Nucleus accumbens (tissue), 56 donors: Measurements from ENCODE around the gene SYNE4.
A peak's percentile ranks its signal among the peaks of the same experiment; 100 is the strongest.

Experiments used
- DNase-seq, 56 donors: peaks; one replicate each; lab custom pipeline; 2025; lab: John Stamatoyannopoulos, UW

SYNE4 gene

DNA sequence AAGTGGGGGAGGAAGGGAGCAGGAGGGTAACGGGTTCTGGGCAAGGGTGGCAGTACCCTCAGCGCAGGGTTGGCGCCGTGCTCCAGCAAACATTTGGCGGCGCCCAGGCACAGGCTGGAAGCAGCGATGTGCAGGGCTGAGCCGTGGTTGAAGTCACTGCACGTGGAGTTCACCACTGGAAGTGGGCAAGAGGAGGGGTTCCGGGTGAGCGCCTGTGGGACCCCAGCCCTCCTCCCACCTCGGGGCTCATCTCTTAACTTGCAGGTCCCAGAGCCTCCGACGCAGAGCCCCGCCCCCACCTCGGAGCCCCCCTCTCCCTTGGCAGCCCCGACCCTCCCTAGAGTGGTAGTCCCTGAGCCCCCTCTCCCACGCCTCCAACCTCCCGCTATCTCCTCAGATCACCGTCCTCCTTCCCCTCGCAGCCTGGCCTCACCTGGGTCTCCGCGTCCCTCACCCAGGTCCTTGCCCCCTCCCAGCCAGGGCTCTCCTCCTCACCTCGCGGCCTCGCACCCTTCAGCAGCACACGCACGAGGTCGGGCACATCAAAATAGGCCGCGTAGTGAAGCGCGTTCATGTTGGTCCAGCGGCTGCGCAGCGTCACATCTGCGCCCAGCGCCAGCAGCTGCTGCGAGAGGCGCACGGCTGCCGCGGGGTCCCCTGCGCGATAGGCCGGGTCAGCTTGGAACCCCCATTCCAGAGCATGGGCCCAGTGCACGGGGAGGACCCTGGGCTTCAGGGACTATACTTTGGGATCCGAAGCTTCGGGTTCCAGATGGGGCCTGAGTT lies 17.7 kb upstream of the SYNE4 start:
- no peak for DNase-seq

DNA sequence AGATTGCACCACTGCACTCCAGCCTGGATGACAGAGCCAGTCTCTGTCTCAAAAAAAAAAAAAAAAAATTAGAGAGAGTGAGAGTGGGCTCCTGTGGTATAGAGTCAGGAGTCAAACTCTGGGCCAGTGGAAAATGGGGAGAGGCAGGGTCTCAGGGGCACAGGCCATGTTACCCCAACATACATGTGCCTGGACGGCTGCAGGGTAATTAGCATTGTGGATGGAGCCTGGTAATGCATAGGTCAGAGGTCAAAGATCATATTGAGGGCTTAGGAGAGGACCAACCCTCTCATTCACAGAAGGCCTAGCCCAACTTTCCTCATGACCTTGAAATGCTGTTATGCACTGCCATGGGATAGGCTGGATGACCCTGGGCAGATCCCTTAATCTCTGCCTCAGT lies 16.9 kb upstream of the SYNE4 start:
- DNase-seq: no peak

DNA sequence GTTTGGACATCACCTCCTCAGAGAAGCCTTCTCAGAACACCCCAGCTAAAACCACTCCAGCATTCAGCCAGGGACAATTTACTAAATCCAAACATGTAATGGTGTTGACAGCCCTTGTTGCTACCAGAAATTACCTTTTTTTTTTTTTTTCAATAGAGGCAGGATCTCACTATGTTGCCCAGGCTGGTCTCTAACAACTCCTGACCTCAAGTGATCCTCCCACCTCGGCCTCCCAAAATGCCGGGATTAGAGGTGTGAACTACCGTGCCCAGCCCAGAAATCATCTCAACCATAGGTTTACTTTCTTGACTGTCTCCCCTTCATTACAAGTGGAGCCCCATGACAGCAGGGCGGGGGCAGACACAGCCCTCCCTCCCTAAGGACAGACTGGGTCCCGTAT lies 14.8 kb upstream of the SYNE4 start:
- no peak for DNase-seq

DNA sequence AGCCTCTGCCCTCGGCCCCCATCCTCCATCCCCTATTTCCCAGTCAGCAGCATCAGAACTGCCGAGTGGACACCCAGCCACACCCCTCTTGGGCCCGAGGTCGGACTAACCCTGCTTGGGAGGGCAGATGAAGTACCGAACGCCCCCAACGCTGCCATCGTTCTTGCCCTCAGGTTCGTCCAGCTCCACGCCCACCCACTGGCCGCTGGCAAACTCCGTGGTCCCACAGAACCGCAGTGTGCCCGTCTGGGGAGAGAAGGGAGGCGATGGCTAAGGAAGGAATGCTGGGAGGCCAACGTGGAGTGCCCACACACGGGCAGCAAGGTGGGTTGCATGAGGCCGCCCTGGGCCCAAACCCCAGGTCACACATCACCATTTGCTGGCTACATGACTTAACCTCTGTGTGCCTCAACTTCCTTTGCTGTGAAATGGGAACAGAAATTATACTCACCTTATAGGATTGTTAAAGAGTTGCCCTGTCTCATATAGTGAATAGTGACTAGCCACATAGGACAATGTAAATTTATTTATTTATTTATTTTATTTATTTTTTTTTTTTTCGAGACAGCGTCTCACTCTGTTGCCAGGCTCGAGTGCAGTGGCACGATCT lies 10.6 kb upstream of the SYNE4 start:
- no peak for DNase-seq

DNA sequence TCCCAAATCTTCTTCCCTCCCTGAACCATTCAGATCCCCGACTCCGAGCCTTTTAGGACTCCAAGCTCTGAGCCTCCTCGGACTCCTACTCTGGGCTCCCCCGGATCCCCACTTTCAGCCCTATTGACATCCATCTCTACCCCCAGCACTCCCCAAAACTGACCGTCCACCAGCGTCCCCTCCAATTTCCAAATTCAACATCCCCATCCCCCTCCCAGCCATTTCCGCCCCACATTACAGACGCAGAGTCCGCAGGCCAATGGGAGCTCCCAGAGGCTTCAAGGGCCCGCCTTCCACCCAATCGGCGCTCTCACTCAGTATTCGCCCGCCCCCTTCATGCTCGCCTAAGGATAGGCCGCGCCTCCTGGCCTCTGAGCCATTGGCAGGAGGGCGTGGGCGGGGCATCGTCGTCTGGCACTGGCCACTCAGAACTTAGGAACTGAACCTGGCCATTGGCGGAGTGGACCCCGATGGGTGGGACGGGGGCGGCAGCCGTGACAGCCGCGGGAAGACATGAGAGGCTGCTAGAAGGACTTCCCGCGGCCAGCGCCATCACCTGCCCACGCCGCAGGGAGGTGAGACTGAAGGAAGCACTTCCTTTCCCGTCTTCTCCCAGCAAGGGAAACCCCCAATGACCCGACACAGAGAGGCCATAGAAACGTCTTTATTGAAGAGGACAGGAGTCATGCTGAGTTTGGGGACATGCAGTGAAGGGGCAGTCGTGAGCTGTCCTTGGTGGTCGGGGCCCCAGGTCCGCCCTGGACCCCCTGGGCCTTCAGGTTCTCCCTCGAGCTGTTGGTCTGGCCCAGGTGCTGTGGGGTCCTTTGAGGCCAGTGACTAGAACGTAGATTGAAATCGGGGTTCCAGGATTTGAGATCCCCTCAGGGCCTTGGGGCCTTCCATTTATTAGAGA lies 5.7 kb upstream of the SYNE4 start, which contains the start of gene ALKBH6:
Gene ALKBH6 (minus strand): TSS at position 202 of the 913 bp plus-strand sequence. CDS start 816 bp downstream, outside the sequence.
- DNase-seq: peak; percentile 62 to 100 (median 98)

DNA sequence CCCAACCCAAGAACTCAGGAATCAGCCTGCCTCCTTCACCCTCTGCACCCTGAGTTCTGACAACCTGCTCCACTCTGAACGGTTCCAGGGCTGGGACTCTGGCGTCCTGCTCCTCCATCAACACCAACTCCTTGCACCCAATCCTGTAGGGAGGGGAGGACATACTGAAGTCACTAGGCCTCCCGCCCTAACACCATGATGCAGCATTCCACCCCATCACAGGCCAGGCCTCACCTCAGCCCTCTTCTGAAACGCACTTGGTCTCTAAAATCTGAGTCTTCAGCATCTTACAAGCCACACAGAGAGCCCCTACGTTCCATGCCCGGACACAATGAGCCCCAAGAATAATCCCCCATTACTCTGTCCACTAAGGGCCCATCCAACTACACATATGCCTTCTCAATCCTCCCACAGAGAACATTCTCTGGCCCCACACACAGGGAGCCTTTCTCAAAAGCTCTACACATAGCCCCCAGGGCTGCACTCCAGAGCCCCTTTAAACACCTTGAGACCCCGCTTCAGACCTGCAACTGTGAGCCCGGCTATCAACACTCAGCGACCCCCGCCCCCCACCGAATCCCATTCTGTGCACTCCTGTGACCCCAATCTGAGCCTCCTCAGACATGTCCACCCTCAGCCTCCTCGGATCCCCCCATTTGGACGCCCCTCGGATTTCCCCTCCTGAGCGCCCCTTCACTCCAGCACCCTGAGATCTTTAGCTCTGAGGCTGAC lies 4.8 kb upstream of the SYNE4 start:
- DNase-seq: peak in 3 of 56 donors; percentile 17 to 57 (median 43)

DNA sequence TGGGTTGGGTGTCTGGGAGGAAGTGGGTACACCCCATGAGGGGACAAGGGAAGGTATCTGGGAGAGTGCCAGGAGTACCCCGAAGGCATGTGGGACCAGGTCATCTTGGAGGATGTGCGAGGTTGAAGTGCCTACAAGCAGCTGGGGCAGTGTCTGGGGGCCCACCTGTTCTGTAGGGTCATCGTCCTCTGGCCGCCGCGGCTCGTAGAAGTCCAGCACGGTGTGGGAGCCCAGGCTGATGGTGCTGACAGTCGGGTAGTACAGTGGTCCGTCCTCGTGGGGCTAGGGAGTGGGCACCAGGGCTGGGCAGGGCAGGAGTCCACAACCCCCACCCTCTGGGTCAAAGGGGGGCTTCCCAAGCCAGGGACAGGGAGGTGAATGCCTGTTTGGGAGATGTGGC lies 1.8 kb upstream of the SYNE4 start:
- DNase-seq: no peak

DNA sequence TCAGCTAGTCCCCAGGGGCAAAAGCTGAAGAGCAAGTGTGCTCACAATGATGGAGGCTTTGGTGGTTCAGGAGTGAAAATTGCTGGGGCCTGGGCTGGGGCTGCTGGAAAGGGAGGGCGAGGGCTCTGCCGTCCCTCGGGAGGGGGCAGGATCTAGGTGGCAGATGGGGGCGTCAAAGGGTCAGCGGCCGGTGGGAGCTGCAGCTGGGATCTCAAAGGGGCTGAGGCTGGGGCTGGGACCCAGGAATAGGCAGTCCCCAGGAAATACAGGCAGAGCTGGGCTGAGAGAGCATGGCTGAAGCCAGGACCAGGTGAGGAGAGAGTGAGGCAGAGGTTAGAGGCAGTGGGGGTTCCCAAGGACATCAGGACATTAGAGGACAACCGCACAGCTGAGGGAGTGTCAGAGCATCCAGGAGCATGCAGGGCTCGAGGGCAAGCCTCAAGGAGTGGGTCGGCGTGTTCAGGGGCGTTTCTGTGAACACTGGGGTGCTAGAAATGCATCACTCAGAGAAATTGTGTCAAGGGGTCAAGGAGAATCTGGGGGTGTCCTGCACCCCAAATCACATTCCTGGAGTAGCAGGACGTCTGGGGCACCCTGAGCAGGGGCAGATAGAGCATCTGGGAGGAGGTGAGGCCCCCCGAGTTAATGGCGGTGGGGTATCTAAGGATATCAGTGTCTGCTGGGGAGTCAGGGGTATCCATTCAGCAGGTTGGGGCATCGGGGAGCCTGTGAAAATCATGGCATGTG lies 1.2 kb upstream of the SYNE4 start:
- DNase-seq: no peak

DNA sequence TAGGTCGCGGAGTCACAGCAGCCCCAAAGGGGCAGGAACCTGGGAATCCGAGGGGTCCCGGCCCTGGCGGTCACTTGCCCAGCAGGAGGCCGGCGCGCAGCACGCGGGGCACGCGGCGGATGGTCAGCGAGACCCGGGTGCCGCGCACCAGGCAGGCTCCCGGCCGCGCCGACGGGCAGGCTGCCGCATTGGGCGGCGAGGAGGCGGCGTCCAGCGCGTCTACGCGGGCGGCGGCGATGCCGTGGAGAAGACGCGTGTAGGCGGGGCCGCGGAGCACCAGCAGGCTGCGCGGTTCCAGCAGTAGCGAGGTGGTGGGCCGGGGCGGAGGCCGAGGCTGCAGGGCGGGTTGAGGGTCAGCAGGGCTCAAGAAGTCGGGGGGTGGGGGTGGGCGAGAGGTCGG lies 607 bp upstream of the SYNE4 start:
- DNase-seq: peak in 37 of 56 donors; percentile 8 to 67 (median 33)

DNA sequence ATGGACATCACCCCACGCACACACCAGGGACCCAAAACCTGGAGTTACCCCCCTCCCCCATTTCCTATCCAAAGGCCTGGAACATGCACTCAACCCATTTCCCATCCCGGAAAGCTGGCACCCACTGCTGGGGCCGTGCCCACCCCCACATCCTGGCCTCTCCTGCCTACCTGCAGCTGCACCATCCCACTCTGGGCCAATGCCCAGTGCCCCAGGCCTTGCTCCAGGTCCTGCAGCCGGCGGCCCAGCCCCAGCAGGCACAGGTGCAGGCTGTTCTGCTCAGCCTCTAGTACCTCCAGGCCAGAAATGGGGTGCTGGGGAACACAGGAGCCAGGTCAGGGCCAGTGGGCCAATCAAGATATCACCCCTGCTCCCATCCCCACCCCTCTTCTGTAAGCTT lies 1.7 kb downstream of the SYNE4 start:
- no peak for DNase-seq

DNA sequence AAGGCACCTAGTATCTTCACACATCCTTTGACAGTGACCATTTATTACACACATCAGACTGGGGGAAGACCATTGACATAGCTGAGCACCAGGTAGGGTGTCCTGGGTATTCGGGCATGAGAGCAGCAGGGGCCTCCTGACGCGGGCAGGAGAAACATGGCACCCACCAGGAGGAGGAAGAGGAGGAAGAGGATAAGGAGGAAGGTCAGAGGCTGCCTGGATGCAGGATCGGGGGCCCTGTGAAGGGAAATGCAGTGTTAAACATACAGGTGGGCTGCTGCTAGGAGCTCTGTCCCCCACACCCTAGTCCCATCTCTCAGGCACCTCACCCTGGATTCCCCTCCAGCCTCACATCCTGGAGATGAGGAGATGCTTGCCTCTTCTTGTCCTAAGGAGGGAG lies 5.3 kb downstream of the SYNE4 start:
- no peak for DNase-seq

DNA sequence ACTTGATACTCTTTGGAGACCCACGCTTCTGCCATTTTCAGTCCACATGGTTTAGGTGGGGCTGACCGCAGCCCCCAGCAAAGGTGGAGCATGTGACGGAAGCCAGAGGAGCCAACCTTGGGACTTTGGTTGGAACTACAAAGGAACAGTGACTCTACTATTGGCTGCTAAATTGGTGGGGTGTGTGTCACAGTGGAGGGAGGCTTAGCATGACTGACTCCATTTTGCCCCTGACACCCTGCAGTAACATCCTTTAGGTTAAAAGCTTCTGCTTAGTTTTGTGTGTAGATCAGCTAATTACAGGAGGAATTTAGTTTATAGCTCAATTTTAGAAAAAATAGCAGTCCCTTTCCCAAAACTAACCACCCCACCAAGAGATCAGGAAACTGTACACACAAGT lies 7.0 kb downstream of the SYNE4 start:
- no peak for DNase-seq

DNA sequence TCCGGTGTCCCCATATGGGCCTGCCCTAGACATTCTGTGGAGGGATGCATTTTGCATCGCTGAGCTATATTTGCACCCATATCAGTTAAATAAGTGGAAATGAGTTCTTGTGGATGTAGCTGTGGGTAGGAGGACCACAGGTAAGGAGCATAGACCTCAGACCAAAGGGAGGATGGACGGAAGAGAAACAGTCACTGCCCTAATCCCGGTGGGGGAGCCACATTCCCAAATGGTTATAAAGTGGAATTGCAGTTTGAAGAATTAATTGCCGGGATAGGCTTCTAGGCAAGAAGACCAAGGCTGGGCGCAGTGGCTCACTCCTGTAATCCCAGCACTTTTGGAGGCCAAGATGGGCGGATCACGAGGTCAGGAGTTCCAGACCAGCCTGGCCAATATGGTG lies 11.8 kb downstream of the SYNE4 start:
- DNase-seq: no peak

DNA sequence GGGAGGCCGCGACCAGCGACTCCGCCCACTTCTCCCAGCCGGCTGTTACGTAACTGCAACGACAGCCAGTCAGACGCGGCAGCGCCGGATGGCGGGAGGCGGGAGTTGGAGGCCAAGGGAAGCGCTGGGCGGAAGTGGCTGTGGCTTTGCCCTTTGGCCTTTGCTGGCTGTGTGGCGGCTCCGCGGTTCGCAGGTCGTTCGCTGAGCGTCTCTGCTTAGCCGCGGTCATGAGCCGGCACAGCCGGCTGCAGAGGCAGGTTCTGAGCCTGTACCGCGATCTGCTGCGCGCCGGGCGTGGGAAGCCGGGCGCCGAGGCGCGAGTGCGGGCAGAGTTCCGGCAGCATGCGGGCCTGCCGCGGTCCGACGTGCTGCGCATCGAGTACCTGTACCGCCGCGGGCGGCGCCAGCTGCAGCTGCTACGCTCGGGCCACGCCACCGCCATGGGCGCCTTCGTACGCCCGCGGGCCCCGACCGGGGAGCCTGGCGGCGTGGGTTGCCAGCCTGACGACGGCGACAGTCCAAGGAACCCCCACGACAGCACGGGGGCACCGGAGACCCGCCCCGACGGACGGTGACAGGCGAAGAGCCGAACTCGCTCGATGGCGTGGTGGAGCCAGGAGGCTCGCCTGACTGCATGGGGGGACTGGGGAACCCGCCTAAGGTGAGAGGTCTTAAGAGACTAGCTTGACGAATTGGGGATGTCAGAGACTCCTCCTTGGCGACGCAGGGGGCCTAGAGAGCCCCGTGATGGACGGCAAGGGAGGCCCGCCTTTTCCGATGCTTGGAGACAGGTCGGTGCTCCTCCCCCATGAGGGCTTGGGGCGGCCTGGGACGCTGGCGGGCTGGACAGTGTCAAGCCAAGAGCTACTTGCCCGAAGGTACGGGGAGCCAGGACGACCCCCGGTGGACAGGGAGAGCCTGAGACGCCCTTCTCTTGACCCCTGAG lies 13.3 kb downstream of the SYNE4 start, which contains the start of gene SDHAF1:
Gene SDHAF1 (plus strand): TSS at position 141 of the 946 bp plus-strand sequence. CDS start 87 bp downstream, at position 228.
- peak; percentile 51 to 98 (median 94) for DNase-seq

DNA sequence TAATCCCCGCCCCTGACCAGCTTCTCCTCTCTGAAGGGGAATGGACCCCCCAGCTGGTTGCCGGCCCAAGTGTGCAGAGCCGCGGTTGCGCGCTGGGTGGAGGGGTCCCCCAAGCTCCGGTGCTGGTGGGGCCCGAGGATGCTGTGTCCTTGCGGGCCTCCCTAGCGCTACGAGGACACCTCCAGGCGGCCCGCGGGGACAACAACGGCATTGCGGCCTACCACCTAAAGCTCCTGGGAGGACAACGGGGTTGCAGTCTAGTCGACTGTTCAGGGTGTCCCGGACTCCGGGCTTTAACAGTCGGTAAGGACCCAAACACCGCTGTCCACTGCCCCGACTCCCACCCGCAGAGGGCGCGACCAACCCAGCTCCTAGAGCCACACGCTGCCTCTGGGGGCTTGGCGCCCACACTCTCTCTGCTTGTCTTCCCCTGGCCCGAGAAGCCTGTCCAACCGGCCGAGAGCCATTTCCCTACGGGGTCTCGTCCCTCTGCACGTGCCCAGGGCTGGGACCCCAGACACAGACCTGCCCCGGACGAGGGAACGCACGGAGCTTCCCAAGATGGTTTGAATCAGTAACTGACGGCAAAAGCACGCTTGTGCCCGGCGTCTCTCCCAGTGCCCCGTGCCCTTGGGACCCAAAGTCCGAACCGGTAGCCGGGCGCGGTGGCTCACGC lies 14.6 kb downstream of the SYNE4 start:
- peak in 19 of 56 donors; percentile 8 to 44 (median 22) for DNase-seq

DNA sequence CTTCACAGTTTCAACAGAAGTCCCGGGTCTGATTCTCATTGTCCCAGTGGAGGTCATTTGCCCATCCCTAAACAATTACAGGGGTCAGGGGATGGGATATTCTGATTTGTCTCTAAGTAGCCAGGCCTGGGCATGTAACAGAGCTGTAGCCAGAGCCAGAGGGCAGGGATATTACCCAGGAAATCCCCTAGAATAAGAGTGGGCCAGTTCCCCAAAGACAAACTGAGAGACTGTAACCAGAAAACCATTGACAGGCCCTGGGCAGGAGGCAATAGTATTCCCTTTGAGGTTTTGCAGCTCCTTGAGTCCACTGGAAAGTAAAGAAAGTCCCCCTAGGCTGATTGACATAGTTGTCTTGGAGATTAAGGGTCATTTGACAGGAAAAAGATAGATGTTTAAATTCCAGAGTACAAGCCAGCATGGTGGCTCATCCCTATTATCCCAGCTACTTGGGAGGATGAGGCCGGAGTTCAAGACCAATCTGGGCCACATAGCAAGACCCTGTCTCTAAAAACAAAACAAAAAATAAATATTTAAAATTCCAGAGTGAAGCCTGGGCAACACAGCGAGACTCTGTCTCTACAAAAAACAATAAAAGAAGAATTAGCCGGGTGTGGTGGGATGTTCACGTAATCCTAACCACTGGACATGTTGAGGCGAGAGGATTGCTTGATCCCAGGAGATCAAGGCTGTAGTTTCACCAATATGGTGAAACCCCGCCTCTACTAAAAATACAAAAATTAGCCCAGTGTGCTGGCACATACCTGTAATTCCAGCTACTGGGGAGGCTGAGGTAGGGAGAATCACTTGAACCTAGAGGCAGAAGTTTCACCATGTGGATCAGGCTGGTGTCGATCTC lies 15.5 kb downstream of the SYNE4 start:
- DNase-seq: no peak
